Measurements from ENCODE around the gene AJAP1.

The AJAP1 gene

DNA sequence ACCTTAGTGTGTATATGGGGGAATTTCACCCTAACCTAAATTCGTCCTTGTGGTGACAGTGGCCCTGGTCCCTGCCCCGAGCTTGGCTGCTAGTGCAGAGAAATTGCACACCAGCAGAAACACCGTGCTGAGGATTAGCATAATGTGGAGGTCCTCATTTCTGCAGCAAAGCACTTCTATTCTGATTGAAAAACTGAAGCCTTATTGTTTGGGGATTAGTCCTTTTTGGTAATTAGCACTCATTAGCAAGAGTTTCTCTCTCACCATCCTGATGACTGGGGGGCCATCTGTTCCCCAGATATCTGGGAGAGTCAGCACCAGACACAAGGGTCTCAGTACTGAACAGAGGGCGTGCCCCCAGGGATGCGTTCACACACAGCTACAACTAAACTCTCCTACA is 55.2 kb downstream of the AJAP1 start:
- TF ChIP-seq FOXM1 (IDR thresholded peaks at IDR 0.05; ENCODE audit: borderline replicate concordance, low read depth) (no peak), TCF12 (IDR thresholded peaks at IDR 0.05; ENCODE audit: low read depth) (no peak), RAD21 (IDR thresholded peaks at IDR 0.05; ENCODE audit: low read depth) (no peak), ZBTB7A (IDR thresholded peaks at IDR 0.05; ENCODE audit: low read depth) (no peak), YY1 (IDR thresholded peaks at IDR 0.05; ENCODE audit: low read depth) (no peak), CEBPB (IDR thresholded peaks at IDR 0.05) (no peak), TAF1 (IDR thresholded peaks at IDR 0.05; ENCODE audit: low read depth) (no peak), CREB1 (IDR thresholded peaks at IDR 0.05; ENCODE audit: low read depth) (no peak), USF1 (IDR thresholded peaks at IDR 0.05) (no peak), EGR1 (IDR thresholded peaks at IDR 0.05) (no peak)
- TF ChIP-seq, protein P1, sequence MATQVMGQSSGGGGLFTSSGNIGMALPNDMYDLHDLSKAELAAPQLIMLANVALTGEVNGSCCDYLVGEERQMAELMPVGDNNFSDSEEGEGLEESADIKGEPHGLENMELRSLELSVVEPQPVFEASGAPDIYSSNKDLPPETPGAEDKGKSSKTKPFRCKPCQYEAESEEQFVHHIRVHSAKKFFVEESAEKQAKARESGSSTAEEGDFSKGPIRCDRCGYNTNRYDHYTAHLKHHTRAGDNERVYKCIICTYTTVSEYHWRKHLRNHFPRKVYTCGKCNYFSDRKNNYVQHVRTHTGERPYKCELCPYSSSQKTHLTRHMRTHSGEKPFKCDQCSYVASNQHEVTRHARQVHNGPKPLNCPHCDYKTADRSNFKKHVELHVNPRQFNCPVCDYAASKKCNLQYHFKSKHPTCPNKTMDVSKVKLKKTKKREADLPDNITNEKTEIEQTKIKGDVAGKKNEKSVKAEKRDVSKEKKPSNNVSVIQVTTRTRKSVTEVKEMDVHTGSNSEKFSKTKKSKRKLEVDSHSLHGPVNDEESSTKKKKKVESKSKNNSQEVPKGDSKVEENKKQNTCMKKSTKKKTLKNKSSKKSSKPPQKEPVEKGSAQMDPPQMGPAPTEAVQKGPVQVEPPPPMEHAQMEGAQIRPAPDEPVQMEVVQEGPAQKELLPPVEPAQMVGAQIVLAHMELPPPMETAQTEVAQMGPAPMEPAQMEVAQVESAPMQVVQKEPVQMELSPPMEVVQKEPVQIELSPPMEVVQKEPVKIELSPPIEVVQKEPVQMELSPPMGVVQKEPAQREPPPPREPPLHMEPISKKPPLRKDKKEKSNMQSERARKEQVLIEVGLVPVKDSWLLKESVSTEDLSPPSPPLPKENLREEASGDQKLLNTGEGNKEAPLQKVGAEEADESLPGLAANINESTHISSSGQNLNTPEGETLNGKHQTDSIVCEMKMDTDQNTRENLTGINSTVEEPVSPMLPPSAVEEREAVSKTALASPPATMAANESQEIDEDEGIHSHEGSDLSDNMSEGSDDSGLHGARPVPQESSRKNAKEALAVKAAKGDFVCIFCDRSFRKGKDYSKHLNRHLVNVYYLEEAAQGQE (IDR thresholded peaks at IDR 0.05; ENCODE audit: low read depth) = no peak

DNA sequence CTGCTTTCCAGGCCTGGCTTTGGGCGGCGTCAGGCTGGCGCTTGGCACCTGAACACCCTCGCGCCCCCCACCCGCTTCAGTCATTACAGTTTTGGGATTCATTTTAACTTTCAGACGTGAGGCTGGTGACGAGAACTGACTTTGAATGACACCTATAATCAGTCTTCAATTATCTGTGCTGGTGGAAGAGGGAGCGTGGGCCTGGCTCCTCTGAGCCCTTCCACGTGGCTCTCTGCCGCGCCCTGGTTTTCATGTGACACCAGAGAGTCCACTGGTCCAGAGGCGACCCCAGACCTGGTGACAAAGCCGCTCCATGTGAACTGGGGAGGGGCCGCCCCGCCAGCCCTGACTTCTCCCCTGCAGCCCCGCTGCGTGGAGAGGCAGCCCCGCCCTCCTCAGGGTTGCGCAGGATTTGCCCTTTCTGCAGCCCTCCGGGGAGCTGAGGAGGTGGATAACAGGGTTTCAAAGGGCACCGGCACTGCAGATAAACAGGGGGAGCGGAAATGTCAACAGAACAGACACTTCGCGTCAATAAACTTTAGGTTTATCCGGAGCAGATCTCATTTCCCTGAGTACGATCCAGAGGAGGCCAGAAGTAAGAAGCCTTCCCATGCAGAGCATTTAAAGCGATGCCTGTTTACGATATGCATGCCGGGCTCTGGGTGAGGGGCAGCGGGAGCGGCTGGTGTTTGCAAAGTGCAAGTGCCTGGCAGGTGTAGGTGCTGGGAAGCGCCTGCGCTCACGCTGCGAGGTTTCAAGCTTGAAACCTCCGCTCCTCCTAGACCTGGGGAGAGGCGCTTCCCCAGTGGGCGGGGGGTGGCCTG is 56.4 kb downstream of the AJAP1 start:
- TF ChIP-seq CREB1 (IDR thresholded peaks at IDR 0.05; ENCODE audit: low read depth) (no peak), EP300 (IDR thresholded peaks at IDR 0.05; ENCODE audit: borderline replicate concordance) (no peak), NFIC (IDR thresholded peaks at IDR 0.05) (no peak)

DNA sequence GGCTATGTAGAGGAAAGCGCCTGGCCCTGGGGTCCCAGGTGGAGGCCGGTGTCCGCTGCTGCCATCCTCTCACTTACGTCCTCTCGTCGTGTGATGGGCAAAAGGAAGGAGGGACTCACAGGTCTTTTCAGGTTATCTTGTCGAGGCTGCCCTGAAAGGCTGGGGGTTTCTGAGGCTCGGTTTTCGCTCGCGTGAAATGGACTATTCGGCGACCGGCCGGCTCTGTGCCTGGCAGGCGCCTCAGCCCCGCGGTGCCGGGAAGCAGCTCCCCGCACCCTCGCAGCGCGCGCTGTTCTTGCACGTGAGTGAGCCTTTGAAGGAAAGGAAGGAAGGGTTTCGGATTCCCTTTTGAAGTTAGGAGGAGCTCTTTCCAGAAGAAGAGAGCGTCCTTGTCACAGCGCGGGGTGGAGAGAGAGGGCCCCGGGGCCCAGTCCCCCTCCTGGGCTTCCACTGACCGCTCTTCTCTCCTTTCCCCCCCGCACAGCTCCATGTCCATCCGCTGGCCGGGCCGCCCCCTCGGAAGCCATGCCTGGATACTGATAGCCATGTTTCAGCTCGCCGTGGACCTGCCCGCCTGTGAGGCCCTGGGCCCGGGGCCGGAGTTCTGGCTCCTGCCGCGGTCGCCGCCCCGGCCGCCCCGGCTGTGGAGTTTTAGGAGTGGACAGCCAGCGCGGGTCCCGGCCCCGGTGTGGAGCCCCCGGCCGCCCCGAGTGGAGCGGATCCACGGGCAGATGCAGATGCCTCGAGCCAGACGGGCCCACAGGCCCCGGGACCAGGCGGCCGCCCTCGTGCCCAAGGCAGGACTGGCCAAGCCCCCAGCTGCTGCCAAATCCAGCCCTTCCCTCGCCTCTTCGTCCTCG is 57.2 kb downstream of the AJAP1 start:
- TF ChIP-seq ZBTB7A (IDR thresholded peaks at IDR 0.05; ENCODE audit: low read depth) (no peak), NFIC (IDR thresholded peaks at IDR 0.05) (no peak), USF1 (IDR thresholded peaks at IDR 0.05) (no peak), TEAD4 (IDR thresholded peaks at IDR 0.05) (no peak), FOXM1 (IDR thresholded peaks at IDR 0.05; ENCODE audit: borderline replicate concordance, low read depth) (no peak), EP300 (IDR thresholded peaks at IDR 0.05; ENCODE audit: borderline replicate concordance) (no peak), TCF12 (IDR thresholded peaks at IDR 0.05; ENCODE audit: low read depth) (no peak), CREB1 (IDR thresholded peaks at IDR 0.05; ENCODE audit: low read depth) (no peak), CEBPB (IDR thresholded peaks at IDR 0.05) (no peak), TAF1 (IDR thresholded peaks at IDR 0.05; ENCODE audit: low read depth) (no peak), EGR1 (IDR thresholded peaks at IDR 0.05) (no peak)
- TF ChIP-seq, protein P2, sequence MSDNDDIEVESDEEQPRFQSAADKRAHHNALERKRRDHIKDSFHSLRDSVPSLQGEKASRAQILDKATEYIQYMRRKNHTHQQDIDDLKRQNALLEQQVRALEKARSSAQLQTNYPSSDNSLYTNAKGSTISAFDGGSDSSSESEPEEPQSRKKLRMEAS (IDR thresholded peaks at IDR 0.05) = no peak

DNA sequence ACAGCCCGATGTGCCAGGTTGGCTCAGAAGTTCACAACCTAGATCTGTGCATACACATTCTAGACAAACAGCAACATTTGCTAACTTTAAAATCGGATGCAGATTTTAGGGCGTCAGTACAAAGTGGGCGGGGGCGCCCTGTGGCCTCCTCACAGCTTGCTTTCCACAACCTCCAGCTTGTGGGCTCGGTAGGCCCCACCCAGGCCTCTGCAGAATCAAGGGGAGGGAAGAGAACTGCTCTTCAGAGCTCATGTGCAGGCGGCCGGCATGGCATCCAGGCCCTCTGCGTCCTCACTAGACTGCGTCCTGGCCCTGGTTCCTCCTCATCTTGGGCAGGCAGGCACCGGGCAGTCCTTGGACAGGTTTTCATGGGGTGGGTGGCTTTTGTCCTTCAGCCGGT is 59.3 kb downstream of the AJAP1 start:
- TF ChIP-seq NFIC (IDR thresholded peaks at IDR 0.05) (no peak), RAD21 (IDR thresholded peaks at IDR 0.05; ENCODE audit: low read depth) (no peak), EP300 (IDR thresholded peaks at IDR 0.05; ENCODE audit: borderline replicate concordance) (no peak)

DNA sequence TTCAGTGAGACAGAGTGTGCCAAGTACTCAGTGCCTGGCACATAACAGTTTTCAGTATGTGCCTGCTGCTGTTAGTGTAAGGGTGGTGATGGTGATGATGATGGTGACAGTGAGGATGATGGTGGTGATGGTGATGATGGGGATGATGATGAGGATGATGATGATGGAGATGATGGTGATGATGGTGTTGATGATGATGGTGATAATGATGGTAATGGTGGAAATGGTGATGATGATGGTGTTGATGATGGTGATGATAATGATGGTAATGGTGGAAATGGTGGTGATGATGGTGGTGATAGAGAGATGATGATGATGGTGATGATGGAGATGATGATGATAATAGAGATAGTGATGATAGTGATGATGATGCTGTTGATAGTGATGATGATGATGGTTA is 62.0 kb downstream of the AJAP1 start:
- TF ChIP-seq TCF12 (IDR thresholded peaks at IDR 0.05; ENCODE audit: low read depth) (no peak), ZBTB7A (IDR thresholded peaks at IDR 0.05; ENCODE audit: low read depth) (no peak), EGR1 (IDR thresholded peaks at IDR 0.05) (no peak), USF1 (IDR thresholded peaks at IDR 0.05) (no peak), NFIC (IDR thresholded peaks at IDR 0.05) (no peak), TAF1 (IDR thresholded peaks at IDR 0.05; ENCODE audit: low read depth) (no peak), YY1 (IDR thresholded peaks at IDR 0.05; ENCODE audit: low read depth) (no peak), RAD21 (IDR thresholded peaks at IDR 0.05; ENCODE audit: low read depth) (no peak)
- TF ChIP-seq, protein P1 (IDR thresholded peaks at IDR 0.05; ENCODE audit: low read depth) = no peak

Data from Ishikawa (cell line).